Panc1 (cell line): ENCODE data around the gene RAB18.

ENCODE experiments used
- POLR2AphosphoS5 ChIP-seq: IDR thresholded peaks from 2 replicates; pipeline ENCODE4 v1.6.1; 2012; ENCODE audit warnings: mild to moderate bottlenecking, low read depth, low read length, moderate library complexity
- REST ChIP-seq, 2 experiments: IDR thresholded peaks; 2 replicates each; pipeline ENCODE4 v1.6.1; 2011 to 2012; ENCODE audit warnings: low read depth in 2 of 2, control low read depth in 1 of 2, low read length in 1 of 2, mild to moderate bottlenecking in 1 of 2, moderate library complexity in 1 of 2; ENCODE audit not compliant: insufficient read depth in 1 of 2
- SIN3A ChIP-seq: IDR thresholded peaks from 2 replicates; pipeline ENCODE4 v1.6.1; 2012; ENCODE audit warnings: low read depth, mild to moderate bottlenecking, low read length, moderate library complexity, borderline replicate concordance; ENCODE audit not compliant: insufficient read depth
- TF ChIP-seq, protein P1 (sequence below): fragments of 450-650 bp; IDR thresholded peaks from 2 replicates; pipeline ENCODE4 v1.5.1; 2017; ENCODE audit warnings: mild to moderate bottlenecking

DNA sequence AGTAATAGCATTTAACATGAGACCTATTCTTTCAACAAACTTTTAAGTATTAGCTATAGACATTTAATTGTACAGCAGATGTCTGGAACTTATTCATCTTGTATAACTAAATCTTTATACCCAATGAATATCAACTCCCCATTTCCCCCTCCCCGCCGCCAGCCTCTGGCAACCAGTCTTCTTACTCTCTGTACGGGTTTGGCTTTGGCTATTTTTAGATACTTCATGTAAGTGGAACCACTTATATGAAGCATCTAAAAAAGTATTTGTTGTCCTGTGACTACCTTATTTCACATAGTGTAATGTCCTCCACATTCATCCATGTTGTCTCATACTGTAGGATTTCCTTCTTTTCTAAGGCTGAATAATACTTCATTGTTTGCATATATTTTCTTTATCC, 60.8 kb downstream of the RAB18 start:
- TF ChIP-seq, protein P1, sequence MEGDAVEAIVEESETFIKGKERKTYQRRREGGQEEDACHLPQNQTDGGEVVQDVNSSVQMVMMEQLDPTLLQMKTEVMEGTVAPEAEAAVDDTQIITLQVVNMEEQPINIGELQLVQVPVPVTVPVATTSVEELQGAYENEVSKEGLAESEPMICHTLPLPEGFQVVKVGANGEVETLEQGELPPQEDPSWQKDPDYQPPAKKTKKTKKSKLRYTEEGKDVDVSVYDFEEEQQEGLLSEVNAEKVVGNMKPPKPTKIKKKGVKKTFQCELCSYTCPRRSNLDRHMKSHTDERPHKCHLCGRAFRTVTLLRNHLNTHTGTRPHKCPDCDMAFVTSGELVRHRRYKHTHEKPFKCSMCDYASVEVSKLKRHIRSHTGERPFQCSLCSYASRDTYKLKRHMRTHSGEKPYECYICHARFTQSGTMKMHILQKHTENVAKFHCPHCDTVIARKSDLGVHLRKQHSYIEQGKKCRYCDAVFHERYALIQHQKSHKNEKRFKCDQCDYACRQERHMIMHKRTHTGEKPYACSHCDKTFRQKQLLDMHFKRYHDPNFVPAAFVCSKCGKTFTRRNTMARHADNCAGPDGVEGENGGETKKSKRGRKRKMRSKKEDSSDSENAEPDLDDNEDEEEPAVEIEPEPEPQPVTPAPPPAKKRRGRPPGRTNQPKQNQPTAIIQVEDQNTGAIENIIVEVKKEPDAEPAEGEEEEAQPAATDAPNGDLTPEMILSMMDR = no peak
- TF ChIP-seq REST (IDR thresholded peaks at IDR 0.05; ENCODE audit: insufficient read depth in 1 of 2, low read depth in 2 of 2, low read length in 1 of 2) = no peak
- no peak for TF ChIP-seq POLR2AphosphoS5
- TF ChIP-seq SIN3A = no peak
